GM12872 (cell line): ENCODE results near the gene SYPL2.

Source experiments
- CTCF ChIP-seq: IDR thresholded peaks from 3 replicates; pipeline ENCODE4 v1.5.1; 2011; ENCODE audit warnings: low read depth, mild to moderate bottlenecking, low read length, moderate library complexity; ENCODE audit not compliant: insufficient read depth

Gene SYPL2

GRCh38 chr1:109501644-109502363 is 35.5 kb downstream of the SYPL2 start:
- no peak for TF ChIP-seq CTCF

- no peak for TF ChIP-seq CTCF
Observed at GRCh38 chr1:109502364-109502851, 36.1 kb downstream of the SYPL2 start.

DNA sequence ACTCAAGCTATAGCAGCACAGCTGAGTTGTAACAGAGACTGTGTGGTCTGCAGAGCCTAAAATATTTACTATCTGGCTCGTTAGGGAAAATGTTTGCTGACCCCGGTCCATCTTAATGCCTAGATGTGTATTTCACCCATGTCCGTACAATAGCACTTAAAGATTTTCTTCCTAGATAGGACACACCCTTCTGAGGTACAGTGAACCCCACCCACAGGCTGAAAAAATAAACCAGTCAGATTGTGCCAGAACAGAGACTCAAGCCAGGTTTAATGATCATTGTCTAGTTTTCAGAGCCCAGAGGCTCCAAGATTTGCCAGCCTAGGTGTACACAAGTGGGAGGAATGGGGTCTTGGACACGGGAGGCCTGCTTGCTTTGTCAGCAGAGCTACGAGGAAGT is 37.6 kb downstream of the SYPL2 start:
- TF ChIP-seq CTCF: no peak

DNA sequence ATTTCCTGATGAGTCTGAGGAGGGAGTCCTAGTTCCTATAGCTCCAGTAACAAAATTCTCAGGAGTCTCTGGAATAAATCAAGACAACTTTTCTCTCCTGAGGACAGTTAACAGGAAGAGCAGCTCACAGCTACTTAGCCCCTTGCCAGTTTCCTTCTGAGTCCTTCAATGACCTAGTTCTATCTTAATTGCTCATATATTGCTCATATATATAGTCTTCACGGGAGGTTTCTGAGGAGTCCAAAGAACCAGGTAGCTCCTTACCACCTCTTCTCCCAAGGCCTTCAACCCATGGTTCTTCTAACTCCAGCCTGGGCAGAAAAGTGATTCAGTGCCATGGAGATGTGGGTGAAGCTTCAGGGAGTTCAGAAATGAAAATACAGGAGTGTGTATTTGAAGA is 38.6 kb downstream of the SYPL2 start:
- no peak for TF ChIP-seq CTCF

- no peak for TF ChIP-seq CTCF
Observed at GRCh38 chr1:109508001-109508872, 41.9 kb downstream of the SYPL2 start.

GRCh38 chr1:109508873-109509175 is 42.5 kb downstream of the SYPL2 start:
- no peak for TF ChIP-seq CTCF

GRCh38 chr1:109509176-109510134 is 43.1 kb downstream of the SYPL2 start, which contains the start of gene AMIGO1:
TSS of gene AMIGO1 (minus strand) at chr1:109509727. CDS start at chr1:109508912, 815 bp downstream.
- TF ChIP-seq CTCF: no peak
